ENCODE results near the gene DHRS1.
"Not testable (repeated sequence)": the region's sequence is repeated elsewhere in the genome, so short reads cannot be mapped to it uniquely, and the experiment has no call there.

DHRS1 gene

DNA sequence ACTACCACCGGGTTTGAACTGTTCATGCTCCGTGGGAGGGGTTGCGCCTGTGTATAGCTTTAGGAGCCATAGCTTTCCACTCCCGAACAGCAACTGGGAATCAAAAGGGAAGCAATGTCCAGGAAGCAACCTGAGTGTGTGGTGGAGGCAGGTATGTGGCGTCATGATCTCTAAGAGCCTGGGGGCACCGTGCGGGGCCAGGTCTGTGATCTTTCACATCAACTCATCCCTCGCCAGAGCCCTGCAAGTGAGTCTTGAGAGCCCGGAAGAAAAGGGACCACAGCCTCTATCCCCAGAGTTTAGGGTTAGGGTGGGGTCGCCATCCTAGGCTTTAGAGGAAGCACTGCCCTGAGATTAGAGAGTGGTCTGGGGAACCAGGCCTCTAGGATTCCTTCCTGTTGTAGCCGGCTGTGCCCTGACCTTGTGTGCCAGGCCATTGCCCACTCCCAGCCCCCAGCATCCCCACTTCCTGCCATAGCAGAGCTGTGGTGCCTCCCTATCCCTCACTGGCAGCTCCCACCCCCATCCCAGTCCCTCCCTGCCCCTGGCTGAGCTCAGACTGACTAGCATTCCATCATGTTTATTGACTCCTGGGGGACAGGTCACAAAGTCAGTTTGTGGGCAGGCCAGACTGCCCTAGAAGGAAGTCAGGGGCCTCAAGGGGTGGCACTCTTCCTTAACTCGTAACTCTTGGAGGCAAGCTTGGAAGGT is 36.0 kb upstream of the DHRS1 start:
- Histone ChIP-seq H3K27ac (ENCODE audit: low read length) (no peak overlapping the region), H3K4me3 (ENCODE audit: low read length) (peak overlapping the region; percentile 79; the same call in 1 of the 2 replicates), H3K36me3 (ENCODE audit: insufficient read depth, low read depth, low read length) (no peaks in the 10 kb centered on the region), H3K9me3 (ENCODE audit: insufficient read depth, low read depth, low read length) (peaks cover 4% of the 10 kb centered on the region; the same call in 1 of the 2 replicates), H3K27me3 (ENCODE audit: insufficient read depth, low read length) (peaks cover 100% of the 10 kb centered on the region), H3K9ac (ENCODE audit: low read depth, low read length) (no peak overlapping the region), H3K4me1 (ENCODE audit: insufficient read depth, low read length) (no peaks in the 10 kb centered on the region; the same call in 1 of the 2 replicates)

DNA sequence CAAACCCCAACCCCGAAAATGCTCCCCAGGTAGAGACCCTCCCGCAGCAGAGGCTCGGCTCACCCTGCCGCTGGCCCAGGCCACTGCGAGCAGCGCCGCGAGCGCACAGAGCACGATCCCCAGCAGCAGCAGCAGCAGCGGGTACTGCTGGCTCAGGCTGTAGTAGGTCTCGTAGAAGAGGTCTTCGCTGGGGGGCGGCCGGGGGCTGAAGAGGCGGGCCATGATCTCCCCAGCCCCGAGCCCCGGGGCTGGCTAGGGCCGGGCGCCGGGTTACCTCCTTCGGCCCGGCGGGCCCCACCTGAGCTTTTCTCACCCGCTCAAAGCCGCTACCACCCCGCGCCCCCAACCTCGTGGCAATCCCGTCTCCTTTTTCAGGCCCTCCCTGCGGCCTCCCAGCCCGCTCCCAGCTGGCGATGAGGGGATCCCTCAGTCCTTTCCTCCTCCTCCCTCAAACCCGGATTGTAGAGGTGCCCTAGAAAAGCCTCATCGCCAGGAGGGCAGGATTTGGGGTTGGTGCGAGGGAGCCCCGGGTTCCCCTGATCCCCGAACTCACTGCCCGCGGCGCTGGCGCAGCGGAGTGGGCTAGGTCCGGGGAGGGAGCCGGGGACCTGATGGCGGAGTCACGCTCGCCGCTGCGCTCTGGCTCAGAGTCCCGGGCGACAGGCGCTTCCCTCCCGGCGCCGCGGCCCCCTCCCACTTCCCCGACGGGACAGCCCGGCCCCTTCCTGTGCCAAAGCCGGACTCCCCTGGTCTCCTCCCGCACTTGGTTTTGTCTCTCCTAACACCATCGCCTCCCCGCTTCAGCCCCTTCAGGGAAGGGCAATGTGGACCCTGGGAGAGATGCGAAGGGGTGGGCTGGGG is 35.1 kb upstream of the DHRS1 start, which contains the start of gene ADCY4:
Gene ADCY4, minus strand, starts transcription at position 641 of the 861 bp plus-strand sequence. Its CDS starts 419 bp downstream, at position 222.
- Histone ChIP-seq H3K36me3 (ENCODE audit: insufficient read depth, low read depth, low read length) (no peaks in the 10 kb centered on the region), H3K9me3 (ENCODE audit: insufficient read depth, low read depth, low read length) (peaks cover 4% of the 10 kb centered on the region; the same call in 1 of the 2 replicates), H3K4me3 (ENCODE audit: low read length) (peak within 1 kb of the TSS; percentile 79), H3K27me3 (ENCODE audit: insufficient read depth, low read length) (peaks cover 100% of the 10 kb centered on the region), H3K27ac (ENCODE audit: low read length) (no peak within 1 kb of the TSS), H3K4me1 (ENCODE audit: insufficient read depth, low read length) (no peaks in the 10 kb centered on the region; the same call in 1 of the 2 replicates), H3K9ac (ENCODE audit: low read depth, low read length) (no peak within 1 kb of the TSS)

DNA sequence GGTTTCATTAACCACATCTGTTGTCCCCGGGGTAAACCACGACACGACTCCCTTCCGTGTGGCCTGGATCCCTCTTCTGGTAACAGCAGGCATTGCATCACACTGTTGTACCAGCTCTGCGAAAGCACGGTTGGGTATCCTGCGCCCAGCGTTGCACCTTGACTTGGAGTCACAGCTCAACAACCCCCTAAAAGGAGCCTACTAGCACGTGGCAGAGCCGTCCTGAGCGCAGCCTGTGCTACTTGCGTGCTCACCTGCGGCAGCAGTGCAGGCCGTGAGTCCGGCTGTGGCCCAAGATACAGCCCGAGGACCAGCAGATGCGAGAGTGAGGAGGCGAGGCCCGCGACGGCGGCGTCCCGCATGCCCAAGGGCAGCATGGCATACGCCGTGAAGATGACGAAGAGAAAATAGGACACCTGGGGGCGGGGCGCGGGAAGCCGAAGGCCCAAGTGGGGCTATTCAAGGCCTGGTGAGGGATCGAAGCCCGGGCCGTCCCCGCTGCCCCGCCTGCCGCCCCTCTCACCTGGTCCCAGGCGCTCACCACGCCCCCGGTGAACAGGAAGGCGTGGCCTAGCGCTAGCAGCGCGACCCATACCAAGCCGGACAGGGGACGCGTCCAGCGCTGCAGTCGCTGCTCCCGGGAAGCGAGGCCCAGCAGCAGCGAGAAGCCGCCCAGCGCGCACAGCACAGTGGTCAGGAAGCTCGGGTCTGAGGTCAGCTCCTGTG is 32.9 kb upstream of the DHRS1 start:
- Histone ChIP-seq H3K9ac (ENCODE audit: low read depth, low read length) (no peak overlapping the region), H3K36me3 (ENCODE audit: insufficient read depth, low read depth, low read length) (no peaks in the 10 kb centered on the region), H3K4me1 (ENCODE audit: insufficient read depth, low read length) (no peaks in the 10 kb centered on the region; the same call in 1 of the 2 replicates), H3K27ac (ENCODE audit: low read length) (no peak overlapping the region), H3K4me3 (ENCODE audit: low read length) (peak overlapping the region; percentile 62), H3K27me3 (ENCODE audit: insufficient read depth, low read length) (peaks cover 90% of the 10 kb centered on the region), H3K9me3 (ENCODE audit: insufficient read depth, low read depth, low read length) (peaks cover 4% of the 10 kb centered on the region; the same call in 1 of the 2 replicates)

DNA sequence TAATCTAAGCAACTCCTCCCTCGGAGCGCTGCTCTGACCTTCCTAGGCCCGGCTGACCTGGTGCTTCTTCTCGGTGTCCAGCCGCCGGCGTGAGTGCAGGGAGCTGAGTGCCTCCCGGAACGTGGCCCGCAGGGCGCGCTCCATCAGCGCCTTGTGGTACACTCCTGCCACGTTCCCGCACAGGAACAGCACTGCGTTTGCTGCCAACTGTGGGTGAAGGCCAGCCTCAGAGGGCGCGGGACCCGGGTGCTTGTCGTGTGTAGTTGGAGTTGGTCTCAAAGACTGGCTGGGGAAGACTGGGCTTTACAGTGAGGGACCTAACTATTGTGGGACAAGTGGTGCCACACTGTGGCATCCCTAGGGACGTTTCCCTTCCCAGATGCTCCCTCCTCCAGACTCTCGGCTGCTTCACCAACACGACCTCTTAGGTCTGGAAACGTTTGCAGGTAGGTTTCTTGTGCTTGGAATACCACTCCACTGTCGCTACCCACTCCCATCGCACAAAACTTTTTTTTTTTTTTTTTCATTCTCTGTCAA is 32.2 kb upstream of the DHRS1 start:
- peaks cover 4% of the 10 kb centered on the region; the same call in 1 of the 2 replicates for H3K9me3 ChIP-seq (ENCODE audit: insufficient read depth, low read depth, low read length)
- no peak overlapping the region for H3K9ac ChIP-seq (ENCODE audit: low read depth, low read length)
- H3K36me3 ChIP-seq (ENCODE audit: insufficient read depth, low read depth, low read length) = no peaks in the 10 kb centered on the region
- H3K27ac ChIP-seq (ENCODE audit: low read length) = no peak overlapping the region
- no peaks in the 10 kb centered on the region; the same call in 1 of the 2 replicates for H3K4me1 ChIP-seq (ENCODE audit: insufficient read depth, low read length)
- H3K27me3 ChIP-seq (ENCODE audit: insufficient read depth, low read length) = peaks cover 84% of the 10 kb centered on the region
- peak overlapping the region; percentile 62; the same call in 1 of the 2 replicates for H3K4me3 ChIP-seq (ENCODE audit: low read length)

DNA sequence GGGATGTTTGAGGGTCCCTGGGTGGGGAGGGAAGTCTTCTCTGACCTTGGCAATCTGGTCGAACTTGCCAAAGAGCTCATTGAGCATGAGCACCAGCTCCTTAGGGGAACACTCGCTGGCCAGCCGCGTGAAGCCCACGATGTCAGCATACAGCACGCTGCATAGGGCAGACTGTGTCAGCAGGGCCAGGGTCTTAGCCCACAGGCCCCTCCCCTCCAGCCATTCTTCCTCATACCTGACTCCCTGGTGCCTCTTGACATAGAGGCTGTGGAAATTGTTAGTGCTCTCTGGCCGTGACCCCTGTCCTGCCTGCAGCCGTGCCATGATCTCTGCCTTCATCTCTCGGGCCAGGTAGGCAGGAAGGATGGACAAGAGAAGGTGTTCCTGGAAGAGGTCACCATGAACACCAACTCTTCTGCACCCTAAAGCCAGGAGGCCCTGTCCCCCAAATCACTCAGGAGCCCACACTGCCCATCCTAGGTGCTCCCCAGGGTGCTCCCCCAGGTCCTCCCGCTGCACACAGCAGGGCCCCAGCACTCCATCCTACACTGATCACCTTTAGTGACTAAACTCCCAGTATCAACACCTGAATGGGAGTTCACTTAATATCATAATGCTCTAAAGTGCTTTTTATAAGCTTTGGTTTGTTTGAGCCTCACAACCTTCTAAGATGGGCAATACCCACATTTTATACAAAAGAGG is 31.5 kb upstream of the DHRS1 start:
- no peaks in the 10 kb centered on the region for H3K36me3 ChIP-seq (ENCODE audit: insufficient read depth, low read depth, low read length)
- peaks cover 4% of the 10 kb centered on the region; the same call in 1 of the 2 replicates for H3K9me3 ChIP-seq (ENCODE audit: insufficient read depth, low read depth, low read length)
- H3K27ac ChIP-seq (ENCODE audit: low read length) = no peak overlapping the region
- H3K4me3 ChIP-seq (ENCODE audit: low read length) = no peak overlapping the region
- H3K27me3 ChIP-seq (ENCODE audit: insufficient read depth, low read length) = peaks cover 80% of the 10 kb centered on the region
- H3K4me1 ChIP-seq (ENCODE audit: insufficient read depth, low read length) = no peaks in the 10 kb centered on the region; the same call in 1 of the 2 replicates
- H3K9ac ChIP-seq (ENCODE audit: low read depth, low read length) = no peak overlapping the region

DNA sequence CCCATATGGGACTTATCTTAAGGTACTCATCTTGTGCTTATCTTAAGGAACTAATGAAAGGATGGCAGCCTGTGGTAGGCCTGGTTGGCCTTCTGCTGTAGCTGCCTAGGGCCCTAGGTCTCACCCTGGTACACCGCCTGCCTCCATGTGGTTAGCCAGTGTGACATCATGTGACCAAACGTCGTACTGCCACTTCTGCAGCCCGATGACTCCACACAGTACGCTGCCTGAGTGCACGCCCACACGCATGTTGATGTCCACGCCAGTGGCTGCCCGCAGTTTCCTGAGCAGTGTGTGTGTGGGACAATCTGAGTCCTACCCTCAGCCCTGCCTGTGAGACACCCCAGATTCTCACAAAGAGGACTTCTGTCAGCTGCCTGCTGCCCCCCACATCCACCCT is 30.2 kb upstream of the DHRS1 start:
- H3K9ac ChIP-seq (ENCODE audit: low read depth, low read length) = no peak overlapping the region
- no peak overlapping the region for H3K27ac ChIP-seq (ENCODE audit: low read length)
- no peaks in the 10 kb centered on the region; the same call in 1 of the 2 replicates for H3K4me1 ChIP-seq (ENCODE audit: insufficient read depth, low read length)
- H3K9me3 ChIP-seq (ENCODE audit: insufficient read depth, low read depth, low read length) = peaks cover 4% of the 10 kb centered on the region; the same call in 1 of the 2 replicates
- no peak overlapping the region for H3K4me3 ChIP-seq (ENCODE audit: low read length)
- H3K36me3 ChIP-seq (ENCODE audit: insufficient read depth, low read depth, low read length) = no peaks in the 10 kb centered on the region
- peaks cover 78% of the 10 kb centered on the region for H3K27me3 ChIP-seq (ENCODE audit: insufficient read depth, low read length)

DNA sequence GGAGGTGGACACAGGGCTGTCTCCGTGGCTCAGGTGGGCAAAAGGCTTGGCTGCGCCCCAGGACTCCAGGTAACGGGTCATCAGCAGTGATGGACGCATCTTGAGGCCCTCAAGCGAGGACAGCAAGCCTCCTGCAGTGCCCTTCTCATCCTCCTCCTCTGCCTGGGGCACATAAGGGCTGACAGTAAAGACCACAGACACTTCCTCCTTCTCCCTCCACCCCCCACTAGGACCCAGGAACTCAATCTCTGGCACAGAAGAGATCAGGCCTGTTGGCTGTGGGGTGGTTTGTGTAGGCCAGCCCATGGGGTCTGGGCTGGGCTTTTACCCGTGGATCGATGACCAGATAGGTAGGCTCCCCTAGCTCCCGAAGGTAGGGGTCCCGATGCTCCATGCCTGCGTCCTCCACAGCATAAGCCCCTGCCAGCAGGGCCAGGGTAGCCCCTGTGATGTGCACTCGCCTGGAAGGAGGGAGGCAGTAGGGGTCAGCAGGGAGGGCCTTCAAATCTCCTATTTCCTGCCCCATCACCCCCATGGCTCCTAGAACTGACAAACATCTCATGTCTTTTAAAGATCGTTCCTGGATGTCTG is 29.6 kb upstream of the DHRS1 start:
- H3K9ac ChIP-seq (ENCODE audit: low read depth, low read length) = no peak overlapping the region
- H3K9me3 ChIP-seq (ENCODE audit: insufficient read depth, low read depth, low read length) = peaks cover 2% of the 10 kb centered on the region; the same call in 1 of the 2 replicates
- peaks cover 74% of the 10 kb centered on the region for H3K27me3 ChIP-seq (ENCODE audit: insufficient read depth, low read length)
- H3K36me3 ChIP-seq (ENCODE audit: insufficient read depth, low read depth, low read length) = no peaks in the 10 kb centered on the region
- no peak overlapping the region for H3K27ac ChIP-seq (ENCODE audit: low read length)
- no peaks in the 10 kb centered on the region; the same call in 1 of the 2 replicates for H3K4me1 ChIP-seq (ENCODE audit: insufficient read depth, low read length)
- no peak overlapping the region for H3K4me3 ChIP-seq (ENCODE audit: low read length)

DNA sequence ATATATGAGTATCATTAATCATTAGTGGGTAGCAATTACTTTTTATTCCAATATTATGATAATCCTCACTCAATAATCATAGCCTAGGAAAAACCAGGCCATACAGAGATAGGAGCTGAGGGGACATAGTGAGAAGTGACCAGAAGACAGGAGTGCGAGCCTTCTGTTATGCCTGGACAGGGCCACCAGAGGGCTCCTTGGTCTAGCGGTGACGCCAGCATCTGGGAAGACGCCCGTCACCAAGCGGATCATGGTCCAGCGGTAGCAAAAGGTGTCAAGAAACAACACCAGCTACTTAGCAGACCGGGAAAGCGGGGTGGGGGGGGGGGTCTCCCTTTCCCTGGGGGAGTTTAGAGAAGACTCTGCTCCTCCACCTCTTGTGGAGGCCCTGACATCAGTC is 28.3 kb upstream of the DHRS1 start:
- not testable (repeated sequence) for H3K27ac ChIP-seq (ENCODE audit: low read length); H3K9me3 ChIP-seq (ENCODE audit: insufficient read depth, low read depth, low read length); H3K36me3 ChIP-seq (ENCODE audit: insufficient read depth, low read depth, low read length); H3K9ac ChIP-seq (ENCODE audit: low read depth, low read length); H3K4me3 ChIP-seq (ENCODE audit: low read length); H3K4me1 ChIP-seq (ENCODE audit: insufficient read depth, low read length)
- H3K27me3 ChIP-seq (ENCODE audit: insufficient read depth, low read length) = peaks cover 74% of the 10 kb centered on the region

DNA sequence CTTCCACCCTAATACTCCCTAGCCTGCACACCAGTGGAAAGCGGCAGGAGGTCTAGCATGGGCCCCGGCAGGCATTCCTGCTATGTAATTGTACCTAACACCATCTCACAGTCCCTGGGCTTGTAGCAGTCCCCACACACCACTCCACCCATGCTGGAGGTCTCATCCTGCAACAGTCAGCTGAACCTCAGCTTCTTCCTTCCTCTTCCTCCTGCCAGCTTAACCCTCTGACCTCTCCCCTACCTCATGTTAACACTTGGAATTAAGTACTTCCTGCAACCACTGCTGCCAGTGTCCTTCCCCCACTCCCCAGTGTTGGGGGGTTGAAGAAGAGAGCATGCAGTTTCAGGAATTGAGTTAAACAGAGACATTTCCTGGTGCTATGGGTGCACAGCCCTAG is 27.7 kb upstream of the DHRS1 start:
- Histone ChIP-seq H3K27me3 (ENCODE audit: insufficient read depth, low read length) (peaks cover 73% of the 10 kb centered on the region), H3K27ac (ENCODE audit: low read length) (no peak overlapping the region), H3K4me3 (ENCODE audit: low read length) (no peak overlapping the region), H3K9me3 (ENCODE audit: insufficient read depth, low read depth, low read length) (no peaks in the 10 kb centered on the region), H3K4me1 (ENCODE audit: insufficient read depth, low read length) (no peaks in the 10 kb centered on the region), H3K9ac (ENCODE audit: low read depth, low read length) (no peak overlapping the region), H3K36me3 (ENCODE audit: insufficient read depth, low read depth, low read length) (no peaks in the 10 kb centered on the region)

DNA sequence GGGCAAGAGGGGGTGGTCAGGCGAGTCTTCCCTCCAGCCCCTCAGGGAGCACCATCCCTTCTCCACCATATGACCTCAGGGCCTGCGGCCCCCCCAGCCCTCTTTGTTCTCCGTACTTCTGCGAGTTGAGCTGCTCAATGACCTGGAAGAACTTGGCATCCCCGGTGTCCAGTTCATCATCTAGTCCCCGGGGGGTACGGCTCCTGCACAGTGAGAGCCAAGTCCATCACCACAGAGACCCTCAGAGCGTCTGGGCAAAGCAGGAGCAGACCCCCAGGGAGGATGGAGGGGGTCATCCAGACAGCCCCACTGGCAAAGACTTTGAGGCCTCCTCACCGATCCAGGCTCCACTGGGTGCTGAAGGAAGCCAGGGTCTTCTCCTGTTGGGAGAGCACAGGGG is 26.4 kb upstream of the DHRS1 start:
- Histone ChIP-seq H3K27me3 (ENCODE audit: insufficient read depth, low read length) (peaks cover 68% of the 10 kb centered on the region), H3K4me1 (ENCODE audit: insufficient read depth, low read length) (peaks cover 3% of the 10 kb centered on the region; the same call in 1 of the 2 replicates), H3K9ac (ENCODE audit: low read depth, low read length) (no peak overlapping the region), H3K27ac (ENCODE audit: low read length) (no peak overlapping the region), H3K4me3 (ENCODE audit: low read length) (no peak overlapping the region), H3K9me3 (ENCODE audit: insufficient read depth, low read depth, low read length) (no peaks in the 10 kb centered on the region), H3K36me3 (ENCODE audit: insufficient read depth, low read depth, low read length) (no peaks in the 10 kb centered on the region)
